Endometrial microvascular endothelial cells (primary cell): ENCODE data around the gene RAB40B. TPM values are rescaled to one million over a fixed set of nuclear protein-coding genes. Genes with fewer than 3 reads are reported as not detected.
"Not testable (repeated sequence)": the region's sequence is repeated elsewhere in the genome, so short reads cannot be mapped to it uniquely, and the experiment has no call there.

Source experiments
- in situ Hi-C: cut with HindIII; loops from 2 replicates; pipeline ENCODE4 v1.10.0; 2017; ENCODE audit warnings: low sequenced_read_pairs, low pct_unique_long_range_greater_than_20kb; ENCODE audit errors: inconsistent ontology term
- total RNA-seq: library from RNA; depleted of rRNA; stranded (reverse); fragments of >200 nt; gene quantifications from one replicate; pipeline ENCODE4 v1.2.3, GENCODE V29; 2015; ENCODE audit errors: inconsistent ontology term

RAB40B gene
- total RNA-seq: 11.9 TPM

- in situ Hi-C loops: no loop called here
Observed at GRCh38 chr17:82698065-82698973, at the start of gene RAB40B. RAB40B (minus strand) TSS chr17:82698698; CDS start chr17:82698596, 102 bp downstream.

GRCh38 chr17:82745524-82745923 is 47.0 kb upstream of the RAB40B start:
- in situ Hi-C loops: no loop called here

- in situ Hi-C loops: not testable (repeated sequence)
Observed at GRCh38 chr17:82744736-82745135, 46.2 kb upstream of the RAB40B start.

GRCh38 chr17:82743344-82744219 is 45.1 kb upstream of the RAB40B start:
- in situ Hi-C loops: no loop called here

- in situ Hi-C loops: no loop called here
Observed at GRCh38 chr17:82740906-82741759, 42.6 kb upstream of the RAB40B start.

GRCh38 chr17:82737967-82738877 is 39.7 kb upstream of the RAB40B start:
- in situ Hi-C loops: no loop called here

- in situ Hi-C loops: no loop called here
Observed at GRCh38 chr17:82736511-82737185, 38.1 kb upstream of the RAB40B start.

- in situ Hi-C loops: no loop called here
Observed at GRCh38 chr17:82734987-82735866, 36.7 kb upstream of the RAB40B start, which contains the start of gene FN3K. FN3K (plus strand) TSS chr17:82735615; CDS start chr17:82735637, 22 bp downstream.

- in situ Hi-C loops: no loop called here
Observed at GRCh38 chr17:82732118-82732743, 33.7 kb upstream of the RAB40B start.

GRCh38 chr17:82729479-82730260 is 31.2 kb upstream of the RAB40B start:
- in situ Hi-C loops: no loop called here

- in situ Hi-C loops: no loop called here
Observed at GRCh38 chr17:82726427-82726826, 27.9 kb upstream of the RAB40B start.

GRCh38 chr17:82723169-82723807 is 24.8 kb upstream of the RAB40B start:
- in situ Hi-C loops: no loop called here

GRCh38 chr17:82722341-82723013 is 24.0 kb upstream of the RAB40B start:
- in situ Hi-C loops: no loop called here

- in situ Hi-C loops: no loop called here
Observed at GRCh38 chr17:82720204-82720603, 21.7 kb upstream of the RAB40B start.
